ENCODE measurements around the gene C5.

The C5 gene

GRCh38 chr9:121069396-121069795 lies 19.3 kb upstream of the C5 start:
- Histone ChIP-seq H3K36me3 (ENCODE audit: control insufficient read depth in 4 of 4, insufficient read depth in 4 of 4, low read length in 3 of 4) (no peaks in the 10 kb centered on the region), H3K9me3 (ENCODE audit: control extremely low read depth in 1 of 5, control insufficient read depth in 4 of 5, insufficient read depth in 2 of 5, low read depth in 1 of 5, low read length in 4 of 5) (peaks cover 0 to 3% (median 0%) of the 10 kb centered on the region in 5 experiments), H3K4me1 (ENCODE audit: control extremely low read depth in 1 of 4, control insufficient read depth in 4 of 4, insufficient read depth in 4 of 4, low read length in 3 of 4) (peaks cover 14 to 34% (median 23%) of the 10 kb centered on the region in 4 experiments), H3K27me3 (replicated peaks in 2 of 5; ENCODE audit: control insufficient read depth in 4 of 5, insufficient read depth in 5 of 5, low read length in 4 of 5) (no peaks in the 10 kb centered on the region), H3K4me3 (ENCODE audit: control insufficient read depth in 1 of 7, extremely low read depth in 1 of 7, insufficient read depth in 4 of 7, low read depth in 2 of 7, low read length in 6 of 7) (no peak overlapping the region), H3K27ac (ENCODE audit: insufficient read depth in 1 of 2, low read depth in 1 of 2, low read length in 2 of 2, poor library complexity in 1 of 2, severe bottlenecking in 2 of 2) (no peak overlapping the region)
- no peak for DNase-seq
- no CpG with 5 or more reads among the region's 1 CpG for WGBS (ENCODE audit: insufficient coverage)
- ChIA-PET CTCF (interaction anchor here (6.5 kb wide), 1 partner anchor 9 kb away, joined by 56 read pairs; no protein-coding TSS in a partner anchor), POLR2A (no interaction called here)

- CTCF ChIA-PET, result interaction anchor here (0.9 to 6.5 kb wide), 2 partner anchors 7 to 107 kb away, joined by 3 to 56 read pairs; no protein-coding TSS in a partner anchor
- Histone ChIP-seq H3K27ac (ENCODE audit: insufficient read depth in 1 of 2, low read depth in 1 of 2, low read length in 2 of 2, poor library complexity in 1 of 2, severe bottlenecking in 2 of 2) (no peak overlapping the region), H3K27me3 (replicated peaks in 2 of 5; ENCODE audit: control insufficient read depth in 4 of 5, insufficient read depth in 5 of 5, low read length in 4 of 5) (no peaks in the 10 kb centered on the region), H3K36me3 (ENCODE audit: control insufficient read depth in 4 of 4, insufficient read depth in 4 of 4, low read length in 3 of 4) (no peaks in the 10 kb centered on the region), H3K4me3 (ENCODE audit: control insufficient read depth in 1 of 7, extremely low read depth in 1 of 7, insufficient read depth in 4 of 7, low read depth in 2 of 7, low read length in 6 of 7) (no peak overlapping the region), H3K4me1 (ENCODE audit: control extremely low read depth in 1 of 4, control insufficient read depth in 4 of 4, insufficient read depth in 4 of 4, low read length in 3 of 4) (peaks cover 2 to 18% (median 8%) of the 10 kb centered on the region in 4 experiments), H3K9me3 (ENCODE audit: control extremely low read depth in 1 of 5, control insufficient read depth in 4 of 5, insufficient read depth in 2 of 5, low read depth in 1 of 5, low read length in 4 of 5) (peaks cover 0 to 3% (median 0%) of the 10 kb centered on the region in 5 experiments)
- POLR2A ChIA-PET, result no interaction called here
- no peak for DNase-seq
- no CpG with 5 or more reads among the region's 2 CpGs for WGBS (ENCODE audit: insufficient coverage)
Observed at GRCh38 chr9:121067640-121068039, 17.6 kb upstream of the C5 start.

GRCh38 chr9:121066850-121067249 lies 16.8 kb upstream of the C5 start:
- ChIA-PET POLR2A (no interaction called here), CTCF (interaction anchor here (0.6 kb wide), 1 partner anchor 703 kb away, joined by 3 read pairs; no protein-coding TSS in a partner anchor)

GRCh38 chr9:121059998-121060636 lies 10.0 kb upstream of the C5 start:
- peak; percentile 75 to 79 (median 78) for DNase-seq
- H3K4me3 ChIP-seq (ENCODE audit: control insufficient read depth in 1 of 7, extremely low read depth in 1 of 7, insufficient read depth in 4 of 7, low read depth in 2 of 7, low read length in 6 of 7), result peak overlapping the region in 1 of 7 experiments; percentile 46
- ChIA-PET POLR2A (interaction anchor here (0.6 kb wide), 1 partner anchor 131 kb away, joined by 4 read pairs; no protein-coding TSS in a partner anchor), CTCF (interaction anchor here (0.8 to 4.9 kb wide), 18 partner anchors 8 to 325 kb away, joined by 3 to 56 read pairs (median 4); partner anchors contain the start of gene C5)
- H3K27ac ChIP-seq (ENCODE audit: insufficient read depth in 1 of 2, low read depth in 1 of 2, low read length in 2 of 2, poor library complexity in 1 of 2, severe bottlenecking in 2 of 2), result no peak overlapping the region
- H3K36me3 ChIP-seq (ENCODE audit: control insufficient read depth in 4 of 4, insufficient read depth in 4 of 4, low read length in 3 of 4), result peaks cover 0 to 2% (median under 1%) of the 10 kb centered on the region in 4 experiments
- no peaks in the 10 kb centered on the region for H3K27me3 ChIP-seq (replicated peaks in 2 of 5; ENCODE audit: control insufficient read depth in 4 of 5, insufficient read depth in 5 of 5, low read length in 4 of 5)
- no peaks in the 10 kb centered on the region for H3K9me3 ChIP-seq (ENCODE audit: control extremely low read depth in 1 of 5, control insufficient read depth in 4 of 5, insufficient read depth in 2 of 5, low read depth in 1 of 5, low read length in 4 of 5)
- H3K4me1 ChIP-seq (ENCODE audit: control extremely low read depth in 1 of 4, control insufficient read depth in 4 of 4, insufficient read depth in 4 of 4, low read length in 3 of 4), result peaks cover 0 to 14% (median 7%) of the 10 kb centered on the region in 4 experiments
- WGBS (ENCODE audit: insufficient coverage), result 7% methylated on average over 3 of the region's 6 CpGs

More at GRCh38 chr9:121066850-121067249, 16.8 kb upstream of the C5 start:
- DNase-seq, result no peak
- 89% methylated on average over 1 of the region's 1 CpG for WGBS (ENCODE audit: insufficient coverage)
- Histone ChIP-seq H3K4me3 (ENCODE audit: control insufficient read depth in 1 of 7, extremely low read depth in 1 of 7, insufficient read depth in 4 of 7, low read depth in 2 of 7, low read length in 6 of 7) (no peak overlapping the region), H3K4me1 (ENCODE audit: control extremely low read depth in 1 of 4, control insufficient read depth in 4 of 4, insufficient read depth in 4 of 4, low read length in 3 of 4) (peaks cover 0 to 17% (median 5%) of the 10 kb centered on the region in 4 experiments), H3K36me3 (ENCODE audit: control insufficient read depth in 4 of 4, insufficient read depth in 4 of 4, low read length in 3 of 4) (no peaks in the 10 kb centered on the region), H3K27me3 (replicated peaks in 2 of 5; ENCODE audit: control insufficient read depth in 4 of 5, insufficient read depth in 5 of 5, low read length in 4 of 5) (no peaks in the 10 kb centered on the region), H3K9me3 (ENCODE audit: control extremely low read depth in 1 of 5, control insufficient read depth in 4 of 5, insufficient read depth in 2 of 5, low read depth in 1 of 5, low read length in 4 of 5) (peaks cover 0 to 3% (median 0%) of the 10 kb centered on the region in 5 experiments), H3K27ac (ENCODE audit: insufficient read depth in 1 of 2, low read depth in 1 of 2, low read length in 2 of 2, poor library complexity in 1 of 2, severe bottlenecking in 2 of 2) (no peak overlapping the region)

GRCh38 chr9:121059513-121059912 lies 9.4 kb upstream of the C5 start:
- Histone ChIP-seq H3K4me1 (ENCODE audit: control extremely low read depth in 1 of 4, control insufficient read depth in 4 of 4, insufficient read depth in 4 of 4, low read length in 3 of 4) (peaks cover 0 to 14% (median 7%) of the 10 kb centered on the region in 4 experiments), H3K27ac (ENCODE audit: insufficient read depth in 1 of 2, low read depth in 1 of 2, low read length in 2 of 2, poor library complexity in 1 of 2, severe bottlenecking in 2 of 2) (no peak overlapping the region), H3K36me3 (ENCODE audit: control insufficient read depth in 4 of 4, insufficient read depth in 4 of 4, low read length in 3 of 4) (peaks cover 0 to 5% (median 1%) of the 10 kb centered on the region in 4 experiments), H3K4me3 (ENCODE audit: control insufficient read depth in 1 of 7, extremely low read depth in 1 of 7, insufficient read depth in 4 of 7, low read depth in 2 of 7, low read length in 6 of 7) (no peak overlapping the region), H3K9me3 (ENCODE audit: control extremely low read depth in 1 of 5, control insufficient read depth in 4 of 5, insufficient read depth in 2 of 5, low read depth in 1 of 5, low read length in 4 of 5) (no peaks in the 10 kb centered on the region), H3K27me3 (replicated peaks in 2 of 5; ENCODE audit: control insufficient read depth in 4 of 5, insufficient read depth in 5 of 5, low read length in 4 of 5) (no peaks in the 10 kb centered on the region)
- CTCF ChIA-PET, result interaction anchor here (0.8 to 4.9 kb wide), 19 partner anchors 8 to 324 kb away, joined by 3 to 56 read pairs (median 4); partner anchors contain the start of gene C5
- no peak for DNase-seq
- POLR2A ChIA-PET, result interaction anchor here (0.6 kb wide), 1 partner anchor 130 kb away, joined by 4 read pairs; no protein-coding TSS in a partner anchor
- 82% methylated on average over 6 of the region's 6 CpGs for WGBS (ENCODE audit: insufficient coverage)

GRCh38 chr9:121057821-121058220 lies 7.7 kb upstream of the C5 start:
- H3K4me3 ChIP-seq (ENCODE audit: control insufficient read depth in 1 of 7, extremely low read depth in 1 of 7, insufficient read depth in 4 of 7, low read depth in 2 of 7, low read length in 6 of 7), result no peak overlapping the region
- WGBS (ENCODE audit: insufficient coverage), result 84% methylated on average over 4 of the region's 5 CpGs
- DNase-seq, result no peak
- POLR2A ChIA-PET, result no interaction called here
- peaks cover 0 to 14% (median 7%) of the 10 kb centered on the region in 4 experiments for H3K4me1 ChIP-seq (ENCODE audit: control extremely low read depth in 1 of 4, control insufficient read depth in 4 of 4, insufficient read depth in 4 of 4, low read length in 3 of 4)
- H3K9me3 ChIP-seq (ENCODE audit: control extremely low read depth in 1 of 5, control insufficient read depth in 4 of 5, insufficient read depth in 2 of 5, low read depth in 1 of 5, low read length in 4 of 5), result no peaks in the 10 kb centered on the region
- H3K27me3 ChIP-seq (replicated peaks in 2 of 5; ENCODE audit: control insufficient read depth in 4 of 5, insufficient read depth in 5 of 5, low read length in 4 of 5), result no peaks in the 10 kb centered on the region
- H3K36me3 ChIP-seq (ENCODE audit: control insufficient read depth in 4 of 4, insufficient read depth in 4 of 4, low read length in 3 of 4), result peaks cover 0 to 5% (median 1%) of the 10 kb centered on the region in 4 experiments
- CTCF ChIA-PET, result interaction anchor here (1.4 to 4.9 kb wide), 4 partner anchors 10 to 301 kb away, joined by 3 to 56 read pairs (median 5); no protein-coding TSS in a partner anchor
- H3K27ac ChIP-seq (ENCODE audit: insufficient read depth in 1 of 2, low read depth in 1 of 2, low read length in 2 of 2, poor library complexity in 1 of 2, severe bottlenecking in 2 of 2), result no peak overlapping the region

GRCh38 chr9:121055642-121056143 lies 5.6 kb upstream of the C5 start:
- Histone ChIP-seq H3K27ac (ENCODE audit: insufficient read depth in 1 of 2, low read depth in 1 of 2, low read length in 2 of 2, poor library complexity in 1 of 2, severe bottlenecking in 2 of 2) (no peak overlapping the region), H3K4me1 (ENCODE audit: control extremely low read depth in 1 of 4, control insufficient read depth in 4 of 4, insufficient read depth in 4 of 4, low read length in 3 of 4) (peaks cover 0 to 3% (median 1%) of the 10 kb centered on the region in 4 experiments), H3K36me3 (ENCODE audit: control insufficient read depth in 4 of 4, insufficient read depth in 4 of 4, low read length in 3 of 4) (peaks cover 0 to 5% (median 1%) of the 10 kb centered on the region in 4 experiments), H3K4me3 (ENCODE audit: control insufficient read depth in 1 of 7, extremely low read depth in 1 of 7, insufficient read depth in 4 of 7, low read depth in 2 of 7, low read length in 6 of 7) (no peak overlapping the region), H3K9me3 (ENCODE audit: control extremely low read depth in 1 of 5, control insufficient read depth in 4 of 5, insufficient read depth in 2 of 5, low read depth in 1 of 5, low read length in 4 of 5) (no peaks in the 10 kb centered on the region), H3K27me3 (replicated peaks in 2 of 5; ENCODE audit: control insufficient read depth in 4 of 5, insufficient read depth in 5 of 5, low read length in 4 of 5) (no peaks in the 10 kb centered on the region)
- WGBS (ENCODE audit: insufficient coverage), result 96% methylated on average over 2 of the region's 2 CpGs
- DNase-seq, result no peak
- ChIA-PET POLR2A (no interaction called here), CTCF (interaction anchor here (1.1 kb wide), 1 partner anchor 13 kb away, joined by 3 read pairs; no protein-coding TSS in a partner anchor)
